Calu3 (cell line): ENCODE data around the gene MCTP2. TPM values are rescaled to one million over a fixed set of nuclear protein-coding genes. Genes with fewer than 3 reads are reported as not detected.

ENCODE experiments used
- BruUV-seq: library from RNA; stranded (reverse); fragments of 400-500 nt; replicated peaks from 2 replicates; lab custom pipeline; 2021; lab: Mats Ljungman, UMichigan
- CTCF ChIA-PET: fragments of 300-600 bp; sonication (Branson Sonifier 250); formaldehyde crosslinking; loops from one replicate; lab custom pipeline; 2022; ENCODE audit warnings: antibody characterized with exemption; lab: Charles Lee
- DNase-seq: peaks from one replicate; pipeline ENCODE4 v3.0.0; 2022
- H3K27ac Mint-ChIP-seq: one replicate; pipeline ENCODE4 v1.8.0; 2022; ENCODE audit warnings: mixed read lengths; ENCODE audit not compliant: unreplicated experiment
- H3K27me3 Mint-ChIP-seq: one replicate; pipeline ENCODE4 v1.8.0; 2022; ENCODE audit warnings: mixed read lengths; ENCODE audit not compliant: unreplicated experiment
- H3K36me3 Mint-ChIP-seq: one replicate; pipeline ENCODE4 v1.8.0; 2022; ENCODE audit warnings: mild to moderate bottlenecking, moderate library complexity, mixed read lengths; ENCODE audit not compliant: insufficient read depth, unreplicated experiment
- H3K4me1 Mint-ChIP-seq: one replicate; pipeline ENCODE4 v1.8.0; 2022; ENCODE audit warnings: mild to moderate bottlenecking, low read depth, mixed read lengths; ENCODE audit not compliant: unreplicated experiment
- H3K4me3 Mint-ChIP-seq: one replicate; pipeline ENCODE4 v1.8.0; 2022; ENCODE audit warnings: mild to moderate bottlenecking, low read depth, moderate library complexity, mixed read lengths; ENCODE audit not compliant: unreplicated experiment
- H3K9me3 Mint-ChIP-seq: one replicate; pipeline ENCODE4 v1.8.0; 2022; ENCODE audit warnings: low read depth, mixed read lengths; ENCODE audit not compliant: unreplicated experiment
- CTCF ChIP-seq: fragments of 200-600 bp; IDR thresholded peaks from one replicate; pipeline ENCODE4 v1.8.0; 2022; ENCODE audit warnings: antibody characterized with exemption; ENCODE audit not compliant: unreplicated experiment
- intact Hi-C: fragments of 100-400 bp; cut with micrococcal nuclease; formaldehyde crosslinking; loops from one replicate; pipeline ENCODE4 v1.10.0; 2022; ENCODE audit not compliant: unreplicated experiment
- total RNA-seq: library from RNA; stranded (reverse); gene quantifications from 2 replicates; pipeline ENCODE4 v1.2.3, GENCODE V29; 2022

The MCTP2 gene
- total RNA-seq, 1 experiment from 2014 or later, result 30.1 TPM

DNA sequence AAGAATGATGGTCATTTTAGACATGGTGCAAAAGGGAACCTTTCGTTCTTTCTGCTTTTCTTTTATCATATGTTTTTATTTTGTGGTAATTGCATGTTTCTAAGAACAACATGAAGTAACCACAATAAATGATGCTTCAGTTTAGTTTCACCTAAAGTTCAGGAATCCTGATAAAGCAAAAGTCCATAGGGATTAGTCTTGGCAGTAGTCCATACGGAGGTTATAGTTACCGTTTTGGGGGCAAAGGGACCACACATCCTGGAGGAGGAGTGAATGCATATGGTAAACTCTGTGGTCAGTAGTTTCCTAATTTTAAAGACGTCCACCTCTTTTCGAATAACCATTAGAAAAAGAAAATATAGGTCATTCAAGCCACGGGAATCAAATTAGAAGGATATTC, 141.5 kb downstream of the MCTP2 start:
- H3K4me1 Mint-ChIP-seq, result no peaks in the 10 kb centered on the region
- H3K9me3 Mint-ChIP-seq, result no peaks in the 10 kb centered on the region
- no peaks in the 10 kb centered on the region for H3K27me3 Mint-ChIP-seq
- no peak for TF ChIP-seq CTCF
- no peak for DNase-seq
- no peak overlapping the region for H3K27ac Mint-ChIP-seq
- intact Hi-C loops, result no loop called here
- no peaks in the 10 kb centered on the region for H3K36me3 Mint-ChIP-seq
- CTCF ChIA-PET, result no interaction called here
- no peak overlapping the region for H3K4me3 Mint-ChIP-seq
- BruUV-seq, result no TSS peak

DNA sequence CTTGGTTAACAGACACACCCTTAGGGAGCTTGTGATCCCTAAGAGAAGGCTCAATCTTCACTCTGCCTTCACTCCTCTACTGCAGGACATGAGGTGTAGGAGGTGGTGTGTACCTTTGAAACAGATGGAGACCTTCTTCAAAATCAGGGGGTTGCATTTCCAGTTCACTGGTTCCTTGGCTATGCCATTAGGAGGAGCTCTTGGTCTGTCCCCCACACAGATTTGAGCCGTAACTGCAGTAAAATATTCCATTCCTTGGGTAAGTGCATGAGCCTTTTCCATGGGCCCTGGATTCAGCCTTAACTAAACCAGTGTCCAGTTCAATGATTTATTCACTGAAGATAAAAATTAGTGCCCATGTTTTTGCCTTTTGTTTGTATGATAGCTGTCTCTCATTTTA, 144.6 kb downstream of the MCTP2 start:
- TF ChIP-seq CTCF, result no peak
- DNase-seq, result no peak
- Mint-ChIP-seq H3K4me1 (no peaks in the 10 kb centered on the region), H3K4me3 (no peak overlapping the region), H3K27ac (no peak overlapping the region), H3K36me3 (no peaks in the 10 kb centered on the region), H3K9me3 (no peaks in the 10 kb centered on the region), H3K27me3 (no peaks in the 10 kb centered on the region)
- intact Hi-C loops, result no loop called here
- BruUV-seq, result no TSS peak
- CTCF ChIA-PET, result no interaction called here

- intact Hi-C loops, result no loop called here
- no peak for TF ChIP-seq CTCF
- DNase-seq, result no peak
- H3K27ac Mint-ChIP-seq, result no peak overlapping the region
- no peaks in the 10 kb centered on the region for H3K4me1 Mint-ChIP-seq
- CTCF ChIA-PET, result no interaction called here
- H3K27me3 Mint-ChIP-seq, result no peaks in the 10 kb centered on the region
- BruUV-seq, result no TSS peak
- no peak overlapping the region for H3K4me3 Mint-ChIP-seq
- no peaks in the 10 kb centered on the region for H3K9me3 Mint-ChIP-seq
- H3K36me3 Mint-ChIP-seq, result no peaks in the 10 kb centered on the region
Observed at GRCh38 chr15:94379986-94380385, 148.6 kb downstream of the MCTP2 start.

DNA sequence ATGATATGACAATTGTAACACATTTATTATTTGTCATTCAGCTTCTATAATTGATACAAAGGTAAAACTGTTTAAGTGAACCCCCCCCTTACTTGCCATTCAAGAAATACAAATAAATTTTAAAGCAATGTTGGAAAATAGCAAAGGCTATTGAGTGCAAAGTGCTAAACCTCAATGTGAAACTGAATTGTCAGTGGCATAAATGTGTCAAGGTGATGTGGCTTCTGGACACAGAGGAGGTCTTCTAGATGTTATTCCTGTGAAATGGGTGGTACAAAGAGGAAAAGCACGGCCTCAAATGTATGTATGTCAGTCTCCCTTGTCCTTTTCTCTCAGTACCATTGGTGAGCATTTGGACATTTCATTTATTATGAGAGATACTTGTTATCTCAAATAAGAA, 149.4 kb downstream of the MCTP2 start:
- no peak for TF ChIP-seq CTCF
- Mint-ChIP-seq H3K4me3 (no peak overlapping the region), H3K27me3 (no peaks in the 10 kb centered on the region), H3K4me1 (no peaks in the 10 kb centered on the region), H3K36me3 (no peaks in the 10 kb centered on the region), H3K27ac (no peak overlapping the region), H3K9me3 (no peaks in the 10 kb centered on the region)
- intact Hi-C loops, result no loop called here
- no peak for DNase-seq
- CTCF ChIA-PET, result no interaction called here
- BruUV-seq, result no TSS peak

GRCh38 chr15:94381384-94381783, 150.0 kb downstream of the MCTP2 start:
- no peaks in the 10 kb centered on the region for H3K27me3 Mint-ChIP-seq
- intact Hi-C loops, result no loop called here

More at GRCh38 chr15:94381384-94381783, 150.0 kb downstream of the MCTP2 start:
- Mint-ChIP-seq H3K36me3 (no peaks in the 10 kb centered on the region), H3K27ac (no peak overlapping the region), H3K4me3 (no peak overlapping the region), H3K9me3 (no peaks in the 10 kb centered on the region), H3K4me1 (no peaks in the 10 kb centered on the region)
- no peak for TF ChIP-seq CTCF
- DNase-seq, result no peak
- CTCF ChIA-PET, result no interaction called here
- BruUV-seq, result no TSS peak
